Hypothalamus (tissue), 51 donors: ENCODE measurements around the gene TBC1D3B.
"Not testable (repeated sequence)": the region's sequence is repeated elsewhere in the genome, so short reads cannot be mapped to it uniquely, and the experiment has no call there.

Source experiments
- DNase-seq, 51 donors: peaks; one replicate each; lab custom pipeline; 2025; lab: John Stamatoyannopoulos, UW

Gene TBC1D3B

GRCh38 chr17:36133602-36134236 is 42.7 kb downstream of the TBC1D3B start:
- DNase-seq = no peak

DNA sequence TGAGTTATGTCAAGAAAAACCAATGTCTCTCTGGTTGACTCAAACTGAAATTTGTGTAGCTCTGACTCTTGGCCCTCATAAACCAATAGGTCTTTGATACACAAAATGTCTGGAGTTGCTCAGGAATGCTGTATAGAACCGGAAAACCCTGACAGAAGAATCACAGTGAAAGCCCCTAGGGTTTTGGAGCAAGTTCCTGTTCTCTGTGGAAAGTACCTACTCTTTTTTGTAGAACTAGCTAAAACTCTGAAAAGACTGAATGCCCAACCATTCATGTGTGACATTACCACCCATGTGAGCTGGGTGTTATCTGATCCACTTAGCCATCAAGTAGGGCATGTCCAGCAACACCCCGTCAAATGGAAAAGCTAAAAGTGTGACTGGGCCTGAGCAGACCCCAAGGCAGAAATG is 44.0 kb downstream of the TBC1D3B start:
- DNase-seq = no peak

DNA sequence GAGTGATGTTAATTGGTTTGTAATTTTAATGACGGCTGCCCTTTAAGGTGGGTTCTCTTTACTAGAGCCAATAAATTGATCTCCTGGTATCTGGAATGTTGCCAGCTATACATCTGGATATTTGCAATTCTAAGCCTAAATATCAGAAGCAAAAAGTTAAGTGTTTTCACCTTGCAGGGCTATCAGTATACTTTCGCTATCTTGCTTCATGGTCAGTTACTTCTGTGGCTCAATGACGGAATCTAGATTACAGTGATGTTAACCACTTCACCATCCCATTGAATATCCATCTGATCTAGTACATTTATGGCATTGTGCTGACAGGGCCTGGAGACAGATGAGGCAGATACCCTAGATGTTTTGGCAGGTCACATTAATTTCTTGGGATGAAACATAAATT is 44.5 kb downstream of the TBC1D3B start:
- DNase-seq = no peak

DNA sequence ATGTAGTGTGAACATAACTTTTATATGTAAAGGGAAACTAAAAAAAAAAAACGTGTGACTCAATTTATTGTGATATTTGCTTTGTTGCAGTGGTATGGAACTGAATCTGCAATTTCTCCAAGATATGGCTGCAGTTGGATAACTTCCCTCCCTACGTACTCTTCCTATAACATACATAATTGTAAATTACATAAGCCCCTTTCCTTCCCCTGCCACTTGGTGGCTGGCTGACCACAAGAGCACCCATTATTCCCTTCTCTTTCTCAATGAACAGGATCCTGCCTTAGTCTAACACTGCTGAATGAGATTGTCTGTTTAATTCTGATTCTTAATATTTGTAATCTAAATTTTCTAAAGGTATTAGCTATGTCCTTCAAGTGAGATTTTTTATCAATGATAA is 45.0 kb downstream of the TBC1D3B start:
- no peak for DNase-seq

DNA sequence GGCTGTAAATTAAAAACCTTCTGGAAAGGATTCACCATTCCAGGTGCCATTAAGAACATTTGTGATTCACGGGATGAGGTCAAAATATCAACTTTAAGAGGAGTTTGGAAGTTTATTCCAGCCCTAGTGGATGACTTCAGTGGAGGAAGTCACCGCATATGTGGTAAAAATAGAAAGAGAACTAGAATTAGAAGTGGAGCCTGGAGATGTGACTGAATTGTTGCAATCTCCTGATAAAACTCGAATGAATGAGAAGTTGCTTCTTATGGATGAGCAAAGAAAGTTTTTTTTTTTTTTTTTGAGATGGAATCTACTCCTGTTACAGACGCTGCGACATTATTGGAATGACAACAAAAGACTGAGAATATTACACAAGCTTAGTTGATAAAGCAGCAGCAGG is 46.1 kb downstream of the TBC1D3B start:
- no peak for DNase-seq

GRCh38 chr17:36129616-36130015 is 46.8 kb downstream of the TBC1D3B start:
- no peak for DNase-seq

- no peak for DNase-seq
Observed at GRCh38 chr17:36128411-36128978, 47.9 kb downstream of the TBC1D3B start.

DNA sequence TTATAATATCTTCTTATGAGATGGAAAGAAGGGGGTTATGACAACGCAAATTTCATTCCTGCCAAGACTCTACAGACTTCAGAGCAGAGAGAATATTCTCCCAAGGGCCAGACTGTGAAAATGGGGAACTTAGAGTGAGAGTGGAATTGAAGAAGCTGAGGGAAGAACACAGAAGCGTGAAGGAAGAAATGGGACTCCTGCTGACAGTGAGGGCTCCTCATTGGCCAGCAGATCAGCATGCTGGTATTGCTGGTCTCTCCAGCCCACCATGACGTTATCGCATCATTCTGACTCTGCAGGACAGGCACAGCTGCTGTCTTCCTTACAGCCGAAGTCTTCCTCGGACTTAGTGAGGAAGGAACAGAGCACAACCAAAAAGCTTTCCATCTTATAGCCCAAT is 48.5 kb downstream of the TBC1D3B start:
- peak in 1 of 51 donors; percentile 2 for DNase-seq

DNA sequence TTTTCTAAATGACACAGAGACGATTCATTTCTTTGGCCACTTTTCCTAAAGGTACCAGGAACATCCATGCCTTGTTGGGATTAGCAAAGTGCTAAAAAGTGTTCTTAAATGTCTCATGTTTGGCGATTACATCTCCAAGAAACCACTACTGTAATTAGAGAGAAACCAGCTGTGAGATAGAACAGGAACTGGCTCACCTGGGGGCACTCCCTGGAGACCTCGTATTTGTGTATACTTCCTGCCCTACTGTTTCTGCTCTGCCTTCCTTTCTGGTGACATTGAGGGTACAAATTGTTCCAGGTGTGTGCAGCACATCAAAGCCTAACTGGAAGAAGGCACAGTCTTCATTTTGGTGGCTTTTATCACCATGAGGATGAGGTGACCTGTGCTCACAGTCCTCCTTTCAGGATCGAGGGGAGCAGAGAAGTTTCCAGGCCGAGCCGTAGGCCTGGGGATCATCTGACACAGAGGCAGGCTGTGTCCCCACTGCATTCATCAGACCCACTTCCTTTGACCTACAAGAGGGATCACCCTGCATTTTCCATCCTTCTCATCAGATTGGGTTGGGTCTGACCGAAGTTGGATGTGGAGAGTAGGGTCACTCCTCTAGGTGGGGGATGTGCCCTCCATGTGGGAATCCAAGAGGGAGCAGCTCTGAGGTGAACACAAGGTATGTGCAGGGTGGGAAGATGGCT is 49.1 kb downstream of the TBC1D3B start:
- DNase-seq = no peak

DNA sequence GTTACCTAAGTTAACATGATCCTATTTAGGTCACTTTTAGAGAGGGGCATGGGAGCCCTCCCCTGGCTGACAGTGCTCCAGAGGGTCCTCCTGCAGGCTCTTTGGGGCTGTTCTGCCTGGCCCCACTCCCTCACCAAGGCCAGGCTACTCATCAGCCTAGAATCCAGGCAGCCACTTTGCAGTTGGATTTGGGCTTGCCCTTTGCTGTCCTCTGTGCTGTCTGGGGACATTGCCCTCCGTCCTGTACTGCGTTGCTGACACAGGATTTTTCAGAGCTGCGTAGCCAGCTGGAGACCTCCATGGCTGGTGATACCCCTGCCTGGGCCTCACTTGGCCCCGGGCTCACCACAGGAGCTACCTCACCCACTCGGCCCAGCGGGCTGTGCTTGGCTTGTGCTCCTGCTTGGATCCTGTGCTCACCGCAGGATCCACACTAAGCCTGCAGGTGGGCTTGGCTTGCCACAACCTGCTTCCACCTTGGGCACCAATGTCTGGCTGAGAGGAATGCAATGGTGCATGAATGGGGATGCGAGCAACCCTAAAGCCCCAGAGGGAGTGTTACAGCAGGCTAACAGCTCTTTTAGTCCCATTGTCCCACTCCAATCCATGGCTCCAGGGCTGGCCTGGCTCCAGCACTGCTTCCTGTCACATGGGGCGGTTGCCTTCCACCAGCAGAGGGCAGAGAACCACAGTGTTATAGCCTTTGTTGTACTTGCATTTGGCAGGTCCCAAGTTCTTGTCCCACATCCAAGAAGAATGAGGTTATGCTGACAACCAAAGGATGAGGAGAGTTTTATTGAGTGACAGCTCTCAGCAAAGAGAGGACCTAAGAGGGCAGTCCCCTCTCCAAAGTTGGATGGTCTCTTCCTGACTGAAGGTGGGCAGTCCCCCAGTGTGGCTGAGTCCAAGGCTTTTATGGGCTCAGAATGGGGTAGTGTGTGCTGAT is 51.3 kb downstream of the TBC1D3B start:
- no peak for DNase-seq

DNA sequence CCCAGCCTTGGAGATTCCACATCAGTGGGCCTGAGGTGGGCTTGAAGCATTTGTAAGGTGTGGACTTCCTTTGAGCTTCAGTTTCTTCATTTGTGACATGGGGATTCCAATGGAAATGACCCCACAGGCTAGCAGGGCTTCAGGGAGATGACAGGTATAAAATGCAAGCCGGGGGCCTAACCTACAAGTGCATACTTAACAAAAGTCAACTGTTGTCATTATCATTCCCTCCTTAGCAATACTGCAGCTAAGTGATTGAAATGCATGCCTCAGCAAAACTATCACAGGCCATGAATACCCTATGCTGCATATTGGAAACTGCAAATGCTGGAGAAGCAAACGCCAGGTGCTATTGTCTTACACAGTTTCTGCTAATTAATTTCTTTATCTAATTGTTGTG is 53.0 kb downstream of the TBC1D3B start:
- DNase-seq = no peak

DNA sequence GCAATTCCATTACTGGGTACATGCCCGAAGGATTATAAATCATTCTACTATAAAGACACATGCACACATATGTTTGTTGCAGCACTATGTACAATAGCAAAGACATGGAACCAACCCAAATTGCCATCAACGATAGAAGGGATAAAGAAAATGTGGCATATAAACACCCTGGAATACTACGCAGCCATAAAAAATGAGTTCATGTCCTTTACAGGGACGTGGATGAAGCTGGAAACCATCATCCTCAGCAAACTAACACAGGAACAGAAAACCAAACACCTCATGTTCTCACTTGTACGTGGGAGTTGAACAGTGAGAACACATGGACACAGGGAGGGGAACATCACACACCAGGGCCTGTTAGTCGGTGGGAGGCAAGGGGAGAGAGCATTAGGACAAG is 55.3 kb downstream of the TBC1D3B start:
- not testable (repeated sequence) for DNase-seq

GRCh38 chr17:36120221-36120620 is 56.2 kb downstream of the TBC1D3B start:
- no peak for DNase-seq

DNA sequence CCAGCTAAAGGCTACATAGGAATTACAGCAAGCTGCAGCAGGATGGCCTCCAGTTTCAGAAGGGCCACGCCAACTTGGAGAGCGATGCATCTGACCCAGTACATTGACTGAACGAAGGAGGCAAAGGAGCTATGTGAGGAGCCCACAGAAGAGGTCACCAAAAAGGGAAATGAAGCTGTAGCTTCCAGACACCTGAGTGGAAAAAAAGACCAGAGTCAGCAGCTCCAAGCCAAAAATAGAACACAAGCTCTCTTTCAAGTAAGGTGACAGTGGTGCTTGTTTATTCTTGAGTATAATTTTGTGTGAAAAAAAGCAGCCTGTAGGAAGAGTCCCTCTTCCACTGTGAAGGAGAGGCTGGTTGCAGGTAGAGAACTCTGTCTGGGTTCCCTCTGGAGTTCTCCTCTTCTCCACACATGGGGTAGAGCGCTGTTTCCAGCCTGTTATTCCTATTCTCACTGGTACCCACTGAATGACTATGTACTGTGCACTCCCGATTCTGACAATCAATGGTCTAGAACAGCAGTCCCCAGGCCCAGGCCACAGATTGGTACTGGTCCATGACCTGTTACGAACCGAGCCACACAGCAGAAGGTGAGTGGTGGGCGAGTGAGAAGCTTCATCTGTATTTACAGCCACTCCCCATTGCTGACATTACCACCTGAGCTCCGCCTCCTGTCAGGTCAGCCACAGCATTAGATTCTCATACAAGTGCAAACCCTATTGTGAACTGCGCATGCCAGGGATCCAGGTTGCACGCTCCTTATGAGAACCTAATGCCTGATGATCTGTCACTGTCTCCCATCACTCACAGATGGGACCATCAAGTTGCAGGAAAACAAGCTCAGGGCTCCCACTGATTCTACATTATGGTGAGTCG is 57.7 kb downstream of the TBC1D3B start:
- DNase-seq = no peak

DNA sequence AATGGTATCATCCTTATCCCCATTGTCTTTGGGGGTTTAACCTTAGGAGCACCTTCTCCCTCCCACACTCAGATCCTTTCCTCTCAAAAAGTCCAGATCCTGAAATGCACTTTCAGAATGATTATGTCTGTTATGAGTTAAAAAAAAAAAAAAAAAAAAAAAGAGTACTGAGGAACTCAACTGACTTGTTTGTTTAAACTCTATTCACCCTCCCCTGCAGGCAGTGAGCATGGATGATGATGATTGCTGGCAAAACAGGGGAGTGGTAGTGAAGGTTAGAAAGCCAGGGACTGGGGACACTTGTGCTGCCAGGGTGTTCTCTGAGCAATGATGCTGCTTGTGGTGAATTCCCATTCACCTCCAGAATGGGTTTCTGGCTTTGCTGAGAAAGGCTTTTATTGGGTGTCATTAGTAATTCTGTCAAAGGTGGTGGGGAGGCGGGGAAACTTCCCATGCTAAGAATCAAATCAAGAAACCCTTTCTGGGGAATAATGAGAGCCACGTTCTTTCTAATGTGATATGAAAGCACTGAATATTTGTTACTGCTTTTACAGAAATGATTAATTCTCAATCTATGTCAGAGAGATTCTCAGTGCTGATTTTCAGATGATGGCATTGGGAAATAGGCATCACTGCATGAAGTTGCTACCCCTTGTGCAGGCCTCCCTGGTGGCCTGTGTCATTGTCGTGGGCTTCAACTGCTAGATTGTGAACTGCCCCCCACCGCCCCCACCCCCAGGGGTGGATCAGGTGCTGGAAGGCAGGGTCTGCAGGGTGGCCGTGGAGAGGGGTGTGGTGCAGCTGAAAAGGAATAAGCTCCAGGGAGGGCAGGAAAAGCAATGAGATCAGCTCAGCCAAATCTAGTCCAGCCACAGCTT is 58.7 kb downstream of the TBC1D3B start:
- no peak for DNase-seq
